ENCODE measurements around the gene CMSS1. TPM values are rescaled to one million over a fixed set of nuclear protein-coding genes. Genes with fewer than 3 reads are reported as not detected.

CMSS1 gene
- total RNA-seq, 1 experiment from 2014 or later: 70.6 TPM

- Mint-ChIP-seq H3K4me1 (no peaks in the 10 kb centered on the region), H3K4me3 (no peak overlapping the region), H3K9me3 (no peaks in the 10 kb centered on the region), H3K27me3 (ENCODE audit: low read depth) (no peaks in the 10 kb centered on the region), H3K36me3 (no peaks in the 10 kb centered on the region), H3K27ac (no peak overlapping the region)
- DNase-seq (ENCODE audit: low spot score): no peak
- ChIA-PET CTCF (no interaction called here), POLR2A (no interaction called here)
- ATAC-seq: no peak
- TF ChIP-seq, protein P1, sequence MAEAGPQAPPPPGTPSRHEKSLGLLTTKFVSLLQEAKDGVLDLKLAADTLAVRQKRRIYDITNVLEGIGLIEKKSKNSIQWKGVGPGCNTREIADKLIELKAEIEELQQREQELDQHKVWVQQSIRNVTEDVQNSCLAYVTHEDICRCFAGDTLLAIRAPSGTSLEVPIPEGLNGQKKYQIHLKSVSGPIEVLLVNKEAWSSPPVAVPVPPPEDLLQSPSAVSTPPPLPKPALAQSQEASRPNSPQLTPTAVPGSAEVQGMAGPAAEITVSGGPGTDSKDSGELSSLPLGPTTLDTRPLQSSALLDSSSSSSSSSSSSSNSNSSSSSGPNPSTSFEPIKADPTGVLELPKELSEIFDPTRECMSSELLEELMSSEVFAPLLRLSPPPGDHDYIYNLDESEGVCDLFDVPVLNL (CRISPR knock-in tag; IDR thresholded peaks at IDR 0.05; ENCODE audit: borderline replicate concordance, low read depth): no peak
- no peak for TF ChIP-seq HMGA2 (CRISPR knock-in tag; IDR thresholded peaks at IDR 0.05)
- no peak for TF ChIP-seq TP53 (CRISPR knock-in tag; IDR thresholded peaks at IDR 0.05)
- TF ChIP-seq ARID4B (CRISPR knock-in tag; IDR thresholded peaks at IDR 0.05; ENCODE audit: borderline replicate concordance): no peak
These were observed 205.5 kb downstream of the CMSS1 start for GRCh38 chr3:100023150-100023549.

DNA sequence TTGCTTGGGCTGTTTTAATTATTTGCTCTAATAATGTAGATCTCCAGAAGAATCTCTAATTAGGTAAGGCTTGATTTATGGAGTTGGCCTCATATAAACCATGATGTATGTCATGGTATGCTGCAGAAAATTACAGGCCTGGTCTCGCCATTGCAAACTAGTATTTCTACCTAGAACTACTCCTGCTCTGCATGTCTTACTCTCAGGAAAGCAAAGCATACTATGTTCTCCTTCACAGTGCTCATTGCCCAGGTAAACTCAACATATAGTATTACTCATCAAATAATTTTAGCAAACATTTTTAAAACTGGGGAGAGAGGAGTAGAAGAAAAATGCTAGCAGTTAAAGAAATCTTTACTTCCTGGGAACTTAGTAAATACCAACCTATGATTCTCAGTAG is 205.9 kb downstream of the CMSS1 start:
- no peaks in the 10 kb centered on the region for H3K27me3 Mint-ChIP-seq (ENCODE audit: low read depth)
- H3K4me1 Mint-ChIP-seq: no peaks in the 10 kb centered on the region
- H3K36me3 Mint-ChIP-seq: no peaks in the 10 kb centered on the region
- ATAC-seq (no peak), DNase-seq (ENCODE audit: low spot score) (no peak)
- TF ChIP-seq AFF4 (CRISPR knock-in tag; IDR thresholded peaks at IDR 0.05; ENCODE audit: borderline replicate concordance): no peak
- TF ChIP-seq, protein P2, sequence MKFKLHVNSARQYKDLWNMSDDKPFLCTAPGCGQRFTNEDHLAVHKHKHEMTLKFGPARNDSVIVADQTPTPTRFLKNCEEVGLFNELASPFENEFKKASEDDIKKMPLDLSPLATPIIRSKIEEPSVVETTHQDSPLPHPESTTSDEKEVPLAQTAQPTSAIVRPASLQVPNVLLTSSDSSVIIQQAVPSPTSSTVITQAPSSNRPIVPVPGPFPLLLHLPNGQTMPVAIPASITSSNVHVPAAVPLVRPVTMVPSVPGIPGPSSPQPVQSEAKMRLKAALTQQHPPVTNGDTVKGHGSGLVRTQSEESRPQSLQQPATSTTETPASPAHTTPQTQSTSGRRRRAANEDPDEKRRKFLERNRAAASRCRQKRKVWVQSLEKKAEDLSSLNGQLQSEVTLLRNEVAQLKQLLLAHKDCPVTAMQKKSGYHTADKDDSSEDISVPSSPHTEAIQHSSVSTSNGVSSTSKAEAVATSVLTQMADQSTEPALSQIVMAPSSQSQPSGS (CRISPR knock-in tag; IDR thresholded peaks at IDR 0.05; ENCODE audit: borderline replicate concordance, low read depth): no peak
- TF ChIP-seq, protein P3, sequence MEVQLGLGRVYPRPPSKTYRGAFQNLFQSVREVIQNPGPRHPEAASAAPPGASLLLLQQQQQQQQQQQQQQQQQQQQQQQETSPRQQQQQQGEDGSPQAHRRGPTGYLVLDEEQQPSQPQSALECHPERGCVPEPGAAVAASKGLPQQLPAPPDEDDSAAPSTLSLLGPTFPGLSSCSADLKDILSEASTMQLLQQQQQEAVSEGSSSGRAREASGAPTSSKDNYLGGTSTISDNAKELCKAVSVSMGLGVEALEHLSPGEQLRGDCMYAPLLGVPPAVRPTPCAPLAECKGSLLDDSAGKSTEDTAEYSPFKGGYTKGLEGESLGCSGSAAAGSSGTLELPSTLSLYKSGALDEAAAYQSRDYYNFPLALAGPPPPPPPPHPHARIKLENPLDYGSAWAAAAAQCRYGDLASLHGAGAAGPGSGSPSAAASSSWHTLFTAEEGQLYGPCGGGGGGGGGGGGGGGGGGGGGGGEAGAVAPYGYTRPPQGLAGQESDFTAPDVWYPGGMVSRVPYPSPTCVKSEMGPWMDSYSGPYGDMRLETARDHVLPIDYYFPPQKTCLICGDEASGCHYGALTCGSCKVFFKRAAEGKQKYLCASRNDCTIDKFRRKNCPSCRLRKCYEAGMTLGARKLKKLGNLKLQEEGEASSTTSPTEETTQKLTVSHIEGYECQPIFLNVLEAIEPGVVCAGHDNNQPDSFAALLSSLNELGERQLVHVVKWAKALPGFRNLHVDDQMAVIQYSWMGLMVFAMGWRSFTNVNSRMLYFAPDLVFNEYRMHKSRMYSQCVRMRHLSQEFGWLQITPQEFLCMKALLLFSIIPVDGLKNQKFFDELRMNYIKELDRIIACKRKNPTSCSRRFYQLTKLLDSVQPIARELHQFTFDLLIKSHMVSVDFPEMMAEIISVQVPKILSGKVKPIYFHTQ (CRISPR knock-in tag; IDR thresholded peaks at IDR 0.05): no peak
- no peak overlapping the region for H3K4me3 Mint-ChIP-seq
- no peak overlapping the region for H3K27ac Mint-ChIP-seq
- no peaks in the 10 kb centered on the region for H3K9me3 Mint-ChIP-seq
- ChIA-PET CTCF (interaction anchor here (0.6 kb wide), 1 partner anchor 192 kb away, joined by 4 read pairs; no protein-coding TSS in a partner anchor), POLR2A (no interaction called here)
